DND-41 (cell line): Measurements from ENCODE around the gene SGIP1.

Experiments
- EZH2 ChIP-seq: IDR thresholded peaks from 3 replicates; pipeline ENCODE4 v1.6.1; 2012; ENCODE audit warnings: borderline replicate concordance, low read depth, mild to moderate bottlenecking, moderate library complexity, low read length, inconsistent platforms; ENCODE audit not compliant: severe bottlenecking
- TF ChIP-seq, protein P1 (sequence below): IDR thresholded peaks from 2 replicates; pipeline ENCODE4 v1.5.1; 2012; ENCODE audit warnings: borderline replicate concordance, low read length, moderate library complexity, mild to moderate bottlenecking; ENCODE audit not compliant: poor library complexity, severe bottlenecking; ENCODE audit errors: extremely low read depth

DNA sequence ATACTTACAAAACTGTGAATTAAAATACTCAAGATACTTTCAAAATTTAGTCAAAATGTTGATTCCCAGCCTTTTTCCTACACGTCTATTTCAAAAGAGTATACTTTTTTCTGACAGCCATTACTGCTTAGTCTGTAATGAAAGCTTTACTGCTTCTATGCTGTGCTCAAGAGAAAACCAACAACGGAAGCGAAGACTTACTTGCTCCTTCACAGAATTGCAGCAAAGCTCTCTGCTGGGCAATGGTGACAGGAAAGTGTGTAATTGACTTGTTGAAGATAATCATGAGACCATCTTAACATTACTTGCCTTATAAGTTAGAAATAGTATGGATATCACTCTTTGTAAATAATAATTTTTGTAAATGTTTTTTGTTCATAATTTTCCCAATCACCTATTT is 216.6 kb downstream of the SGIP1 start:
- TF ChIP-seq, protein P1, sequence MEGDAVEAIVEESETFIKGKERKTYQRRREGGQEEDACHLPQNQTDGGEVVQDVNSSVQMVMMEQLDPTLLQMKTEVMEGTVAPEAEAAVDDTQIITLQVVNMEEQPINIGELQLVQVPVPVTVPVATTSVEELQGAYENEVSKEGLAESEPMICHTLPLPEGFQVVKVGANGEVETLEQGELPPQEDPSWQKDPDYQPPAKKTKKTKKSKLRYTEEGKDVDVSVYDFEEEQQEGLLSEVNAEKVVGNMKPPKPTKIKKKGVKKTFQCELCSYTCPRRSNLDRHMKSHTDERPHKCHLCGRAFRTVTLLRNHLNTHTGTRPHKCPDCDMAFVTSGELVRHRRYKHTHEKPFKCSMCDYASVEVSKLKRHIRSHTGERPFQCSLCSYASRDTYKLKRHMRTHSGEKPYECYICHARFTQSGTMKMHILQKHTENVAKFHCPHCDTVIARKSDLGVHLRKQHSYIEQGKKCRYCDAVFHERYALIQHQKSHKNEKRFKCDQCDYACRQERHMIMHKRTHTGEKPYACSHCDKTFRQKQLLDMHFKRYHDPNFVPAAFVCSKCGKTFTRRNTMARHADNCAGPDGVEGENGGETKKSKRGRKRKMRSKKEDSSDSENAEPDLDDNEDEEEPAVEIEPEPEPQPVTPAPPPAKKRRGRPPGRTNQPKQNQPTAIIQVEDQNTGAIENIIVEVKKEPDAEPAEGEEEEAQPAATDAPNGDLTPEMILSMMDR = no peak
- no peak for TF ChIP-seq EZH2
